SU-DHL-6 (cell line): ENCODE measurements around the gene PPP1R9B.

Experiments
- H2AFZ ChIP-seq: fragments of 200-600 bp; sonication (generic); 2 replicates; pipeline ENCODE4 v1.6.1; 2014; ENCODE audit warnings: low read depth, mild to moderate bottlenecking, moderate library complexity, mixed read lengths, antibody characterized with exemption, low read length; ENCODE audit not compliant: severe bottlenecking
- H3F3A ChIP-seq: fragments of 200-600 bp; shearing (Covaris generic); 2 replicates; pipeline ENCODE4 v1.6.0; 2016; ENCODE audit warnings: antibody characterized with exemption, mild to moderate bottlenecking; ENCODE audit not compliant: insufficient read depth
- H3K27ac ChIP-seq: fragments of 200-600 bp; sonication (generic); 2 replicates; pipeline ENCODE4 v1.5.1; 2016; ENCODE audit warnings: low read depth, mild to moderate bottlenecking, low read length, moderate library complexity, mixed read lengths
- H3K27me3 ChIP-seq: fragments of 200-600 bp; sonication (generic), shearing (Covaris generic); 2 replicates; pipeline ENCODE4 v1.6.0; 2014; ENCODE audit warnings: mild to moderate bottlenecking, low read length
- H3K36me3 ChIP-seq: fragments of 200-600 bp; sonication (generic); 2 replicates; pipeline ENCODE4 v1.6.1; 2014; ENCODE audit warnings: mild to moderate bottlenecking, low read length, mixed read lengths
- H3K4me2 ChIP-seq: fragments of 300-600, 200-600 bp; shearing (Covaris generic), sonication (generic); 2 replicates; pipeline ENCODE4 v1.6.0; 2014; ENCODE audit warnings: low read length, low read depth, mild to moderate bottlenecking; ENCODE audit not compliant: poor library complexity, severe bottlenecking
- H3K4me3 ChIP-seq: fragments of 200-600 bp; sonication (generic); 2 replicates; pipeline ENCODE4 v1.5.1; 2014; ENCODE audit warnings: antibody characterized with exemption, low read length, mild to moderate bottlenecking, mixed read lengths; ENCODE audit not compliant: insufficient read depth, poor library complexity, severe bottlenecking
- H3K79me2 ChIP-seq: fragments of 200-600 bp; sonication (generic); 2 replicates; pipeline ENCODE4 v1.6.1; 2014; ENCODE audit warnings: mild to moderate bottlenecking, low read length, moderate library complexity; ENCODE audit not compliant: insufficient read depth
- H3K9ac ChIP-seq: fragments of 200-600 bp; sonication (generic); 2 replicates; pipeline ENCODE4 v1.7.0; 2014; ENCODE audit warnings: mild to moderate bottlenecking, low read length
- H3K9me2 ChIP-seq: fragments of 200-600 bp; sonication (generic); replicated peaks from 2 replicates; pipeline ENCODE4 v1.6.1; 2014; ENCODE audit warnings: low read length; ENCODE audit not compliant: insufficient read depth
- H3K9me3 ChIP-seq: fragments of 200-600 bp; sonication (generic); 2 replicates; pipeline ENCODE4 v1.6.1; 2014; ENCODE audit warnings: low read length, mixed read lengths; ENCODE audit not compliant: insufficient read depth
- H4K20me1 ChIP-seq: fragments of 200-600 bp; sonication (generic); 2 replicates; pipeline ENCODE4 v1.6.1; 2014; ENCODE audit warnings: low read depth, mild to moderate bottlenecking, antibody characterized with exemption, low read length, moderate library complexity, mixed read lengths
- EZH2phosphoT487 ChIP-seq: fragments of 200-600 bp; sonication (generic), shearing (Covaris generic); conservative IDR thresholded peaks from 2 replicates; pipeline ENCODE4 v1.6.1; 2018; ENCODE audit warnings: mild to moderate bottlenecking, antibody characterized with exemption, low read length, moderate library complexity, mixed read lengths
- TF ChIP-seq, protein P1 (sequence below): fragments of 200-600 bp; sonication (generic); IDR thresholded peaks from one replicate; pipeline ENCODE4 v1.5.1; 2017; ENCODE audit warnings: antibody characterized with exemption, mild to moderate bottlenecking, low read length, moderate library complexity; ENCODE audit not compliant: insufficient read depth, poor library complexity, severe bottlenecking

The PPP1R9B gene

GRCh38 chr17:50122945-50123344 lies 27.5 kb downstream of the PPP1R9B start:
- H3F3A ChIP-seq, result no peaks in the 10 kb centered on the region
- no peak for TF ChIP-seq EZH2phosphoT487
- TF ChIP-seq, protein P1, sequence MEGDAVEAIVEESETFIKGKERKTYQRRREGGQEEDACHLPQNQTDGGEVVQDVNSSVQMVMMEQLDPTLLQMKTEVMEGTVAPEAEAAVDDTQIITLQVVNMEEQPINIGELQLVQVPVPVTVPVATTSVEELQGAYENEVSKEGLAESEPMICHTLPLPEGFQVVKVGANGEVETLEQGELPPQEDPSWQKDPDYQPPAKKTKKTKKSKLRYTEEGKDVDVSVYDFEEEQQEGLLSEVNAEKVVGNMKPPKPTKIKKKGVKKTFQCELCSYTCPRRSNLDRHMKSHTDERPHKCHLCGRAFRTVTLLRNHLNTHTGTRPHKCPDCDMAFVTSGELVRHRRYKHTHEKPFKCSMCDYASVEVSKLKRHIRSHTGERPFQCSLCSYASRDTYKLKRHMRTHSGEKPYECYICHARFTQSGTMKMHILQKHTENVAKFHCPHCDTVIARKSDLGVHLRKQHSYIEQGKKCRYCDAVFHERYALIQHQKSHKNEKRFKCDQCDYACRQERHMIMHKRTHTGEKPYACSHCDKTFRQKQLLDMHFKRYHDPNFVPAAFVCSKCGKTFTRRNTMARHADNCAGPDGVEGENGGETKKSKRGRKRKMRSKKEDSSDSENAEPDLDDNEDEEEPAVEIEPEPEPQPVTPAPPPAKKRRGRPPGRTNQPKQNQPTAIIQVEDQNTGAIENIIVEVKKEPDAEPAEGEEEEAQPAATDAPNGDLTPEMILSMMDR, result no peak
- H3K4me3 ChIP-seq, result no peak overlapping the region
- H3K9ac ChIP-seq, result no peak overlapping the region
- H2AFZ ChIP-seq, result no peak overlapping the region
- no peak overlapping the region for H3K4me2 ChIP-seq
- no peaks in the 10 kb centered on the region for H3K27me3 ChIP-seq
- H3K9me3 ChIP-seq, result no peaks in the 10 kb centered on the region
- no peaks in the 10 kb centered on the region for H3K79me2 ChIP-seq
- H3K36me3 ChIP-seq, result no peaks in the 10 kb centered on the region
- H4K20me1 ChIP-seq, result no peaks in the 10 kb centered on the region
- no peaks in the 10 kb centered on the region for H3K9me2 ChIP-seq
- H3K27ac ChIP-seq, result no peak overlapping the region

DNA sequence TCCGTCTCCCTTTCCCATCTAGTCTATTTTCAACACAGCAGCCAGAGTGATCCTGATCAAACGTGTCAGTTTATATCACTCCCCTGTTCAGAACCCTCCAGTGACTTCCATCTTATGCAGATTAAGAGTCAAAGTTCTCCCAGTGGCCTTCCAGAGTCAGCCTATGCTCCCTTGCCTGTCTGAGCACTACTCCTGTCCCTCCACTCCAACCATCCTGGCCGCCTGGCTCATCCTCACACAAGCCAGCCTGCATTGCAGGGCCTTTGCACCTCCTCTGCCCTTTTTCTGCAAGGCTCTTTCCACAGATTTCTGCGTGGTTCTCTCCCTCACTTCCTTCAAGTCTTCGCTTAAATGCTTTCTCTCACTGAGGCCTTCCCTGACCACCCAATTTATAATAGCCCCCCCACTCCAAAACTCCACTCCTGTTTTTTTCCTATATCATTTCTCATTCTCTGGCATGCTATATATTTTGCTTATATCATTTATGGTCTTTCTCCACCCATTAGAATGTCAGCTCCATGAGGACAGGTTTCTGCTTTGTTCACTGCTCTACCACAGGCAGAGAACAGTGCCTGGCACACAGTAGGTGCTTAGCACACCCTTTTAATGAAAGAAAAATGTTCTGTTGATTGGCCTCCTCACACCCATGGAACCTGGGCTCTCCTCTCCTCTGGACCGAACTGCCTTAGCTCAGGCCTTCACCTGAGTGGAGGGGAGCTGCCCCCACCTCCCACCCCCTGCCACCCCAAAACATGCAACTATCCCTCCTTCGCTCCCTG lies 29.8 kb downstream of the PPP1R9B start:
- Histone ChIP-seq H3K27ac (no peak overlapping the region), H2AFZ (no peak overlapping the region), H3K79me2 (no peaks in the 10 kb centered on the region), H3K4me2 (no peak overlapping the region), H3K9ac (no peak overlapping the region), H4K20me1 (no peaks in the 10 kb centered on the region), H3K27me3 (no peaks in the 10 kb centered on the region), H3K36me3 (no peaks in the 10 kb centered on the region), H3F3A (no peaks in the 10 kb centered on the region), H3K9me3 (no peaks in the 10 kb centered on the region), H3K4me3 (no peak overlapping the region), H3K9me2 (no peaks in the 10 kb centered on the region)
- TF ChIP-seq, protein P1, result no peak
- TF ChIP-seq EZH2phosphoT487, result no peak

- Histone ChIP-seq H2AFZ (no peak overlapping the region), H3K36me3 (no peaks in the 10 kb centered on the region), H3K27me3 (no peaks in the 10 kb centered on the region), H3K79me2 (no peaks in the 10 kb centered on the region), H4K20me1 (no peaks in the 10 kb centered on the region), H3K27ac (no peak overlapping the region), H3K9ac (no peak overlapping the region), H3K9me3 (no peaks in the 10 kb centered on the region), H3K4me2 (no peak overlapping the region), H3F3A (no peaks in the 10 kb centered on the region), H3K4me3 (no peak overlapping the region), H3K9me2 (no peaks in the 10 kb centered on the region)
- TF ChIP-seq EZH2phosphoT487, result no peak
- TF ChIP-seq, protein P1, result no peak
Measured at GRCh38 chr17:50118828-50119218, 31.7 kb downstream of the PPP1R9B start.
